Type B pancreatic cell (in vitro differentiated cells): ENCODE data around the gene SYT6. TPM values are rescaled to one million over a fixed set of nuclear protein-coding genes. Genes with fewer than 3 reads are reported as not detected.
"Not testable (repeated sequence)": the region's sequence is repeated elsewhere in the genome, so short reads cannot be mapped to it uniquely, and the experiment has no call there.

Source experiments
- DNase-seq: peaks from one replicate; pipeline ENCODE4 v3.0.0; 2021; ENCODE audit warnings: mixed read lengths; ENCODE audit not compliant: unreplicated experiment; ENCODE audit errors: extremely low spot score
- H3K27ac Mint-ChIP-seq: 2 replicates; pipeline ENCODE4 v1.8.0; 2021; ENCODE audit warnings: mild to moderate bottlenecking, mixed read lengths
- H3K27me3 Mint-ChIP-seq: 2 replicates; pipeline ENCODE4 v1.8.0; 2021; ENCODE audit warnings: mixed read lengths
- H3K36me3 Mint-ChIP-seq: 2 replicates; pipeline ENCODE4 v1.8.0; 2021; ENCODE audit warnings: mixed read lengths
- H3K4me1 Mint-ChIP-seq: one replicate; pipeline ENCODE4 v1.8.0; 2021; ENCODE audit warnings: mixed read lengths; ENCODE audit not compliant: unreplicated experiment
- H3K4me3 Mint-ChIP-seq: 2 replicates; pipeline ENCODE4 v1.8.0; 2021; ENCODE audit warnings: mild to moderate bottlenecking, mixed read lengths
- H3K9me3 Mint-ChIP-seq: 2 replicates; pipeline ENCODE4 v1.8.0; 2021; ENCODE audit warnings: mixed read lengths
- CTCF ChIP-seq: fragments of 200-600 bp; sonication (generic); conservative IDR thresholded peaks from 2 replicates; pipeline ENCODE4 v1.5.0; 2021; ENCODE audit warnings: antibody characterized with exemption, mild to moderate bottlenecking
- total RNA-seq: library from RNA; stranded (reverse); gene quantifications from 2 replicates; pipeline ENCODE4 v1.2.1, GENCODE V29; 2021; ENCODE audit warnings: low replicate concordance

Gene SYT6
- total RNA-seq, 1 donor from 2014 or later = 3.0 TPM

GRCh38 chr1:114072246-114072645 is 81.4 kb downstream of the SYT6 start:
- Mint-ChIP-seq H3K4me1 (peaks cover 7% of the 10 kb centered on the region), H3K27me3 (peaks cover 8% of the 10 kb centered on the region), H3K36me3 (no peaks in the 10 kb centered on the region), H3K9me3 (peaks cover 13% of the 10 kb centered on the region), H3K4me3 (no peak overlapping the region), H3K27ac (no peak overlapping the region)
- TF ChIP-seq CTCF = no peak
- DNase-seq = no peak

- H3K36me3 Mint-ChIP-seq, H3K27ac Mint-ChIP-seq, H3K27me3 Mint-ChIP-seq, H3K4me3 Mint-ChIP-seq, DNase-seq, H3K4me1 Mint-ChIP-seq: not testable (repeated sequence)
- peaks cover 13% of the 10 kb centered on the region for H3K9me3 Mint-ChIP-seq
Measured at GRCh38 chr1:114069762-114070161, 83.9 kb downstream of the SYT6 start.

- H3K4me3 Mint-ChIP-seq, H3K4me1 Mint-ChIP-seq, DNase-seq, H3K27ac Mint-ChIP-seq, H3K27me3 Mint-ChIP-seq, H3K9me3 Mint-ChIP-seq, H3K36me3 Mint-ChIP-seq: not testable (repeated sequence)
Measured at GRCh38 chr1:114068684-114069083, 85.0 kb downstream of the SYT6 start.

- not testable (repeated sequence) for DNase-seq, H3K27ac Mint-ChIP-seq, H3K4me3 Mint-ChIP-seq, H3K9me3 Mint-ChIP-seq, H3K36me3 Mint-ChIP-seq, H3K4me1 Mint-ChIP-seq, H3K27me3 Mint-ChIP-seq
Measured at GRCh38 chr1:114065671-114066070, 88.0 kb downstream of the SYT6 start.

- DNase-seq = no peak
- H3K27me3 Mint-ChIP-seq = peaks cover 5% of the 10 kb centered on the region
- H3K36me3 Mint-ChIP-seq = no peaks in the 10 kb centered on the region
- no peak overlapping the region for H3K4me3 Mint-ChIP-seq
- peaks cover 4% of the 10 kb centered on the region for H3K4me1 Mint-ChIP-seq
- H3K9me3 Mint-ChIP-seq = no peaks in the 10 kb centered on the region
- no peak for TF ChIP-seq CTCF
- no peak overlapping the region for H3K27ac Mint-ChIP-seq
Measured at GRCh38 chr1:114063544-114063943, 90.1 kb downstream of the SYT6 start.

- Mint-ChIP-seq H3K27ac (no peak overlapping the region), H3K27me3 (peaks cover 5% of the 10 kb centered on the region), H3K4me1 (peaks cover 11% of the 10 kb centered on the region), H3K4me3 (no peak overlapping the region), H3K36me3 (no peaks in the 10 kb centered on the region), H3K9me3 (no peaks in the 10 kb centered on the region)
- no peak for TF ChIP-seq CTCF
- DNase-seq = no peak
Measured at GRCh38 chr1:114062477-114063099, 91.1 kb downstream of the SYT6 start.

GRCh38 chr1:114061121-114061830 is 92.4 kb downstream of the SYT6 start:
- no peak for TF ChIP-seq CTCF
- no peak for DNase-seq
- Mint-ChIP-seq H3K9me3 (peaks cover 5% of the 10 kb centered on the region), H3K4me1 (peaks cover 11% of the 10 kb centered on the region), H3K27me3 (peaks cover 5% of the 10 kb centered on the region), H3K27ac (no peak overlapping the region), H3K4me3 (no peak overlapping the region), H3K36me3 (no peaks in the 10 kb centered on the region)

GRCh38 chr1:114058236-114058635 is 95.4 kb downstream of the SYT6 start:
- H3K27me3 Mint-ChIP-seq, H3K9me3 Mint-ChIP-seq, H3K36me3 Mint-ChIP-seq, DNase-seq, H3K4me3 Mint-ChIP-seq, H3K27ac Mint-ChIP-seq: not testable (repeated sequence)
- H3K4me1 Mint-ChIP-seq = peaks cover 11% of the 10 kb centered on the region
